ENCODE measurements around the gene APP.

APP gene

DNA sequence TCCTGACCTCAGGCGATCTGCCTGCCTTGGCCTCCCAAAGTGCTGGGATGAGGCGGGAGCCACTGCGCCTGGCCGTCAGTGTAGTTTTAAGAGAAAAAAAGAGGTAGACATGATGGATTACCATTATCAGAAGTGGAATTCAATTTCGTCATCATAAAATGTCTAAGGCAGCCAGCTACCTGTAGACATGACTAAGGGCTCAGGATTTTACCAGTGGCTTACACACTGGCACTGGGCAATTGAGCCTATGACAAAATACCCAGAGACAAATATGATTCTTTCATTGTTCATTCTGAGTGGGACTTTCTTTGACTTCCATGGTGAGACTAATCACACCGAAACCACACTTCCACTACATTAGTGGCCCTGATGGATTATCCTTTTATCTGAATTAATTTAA lies 254.3 kb downstream of the APP start:
- H3K9me3 ChIP-seq (ENCODE audit: control insufficient read depth, insufficient read depth, low read length) = no peaks in the 10 kb centered on the region
- H3K36me3 ChIP-seq (ENCODE audit: control insufficient read depth, insufficient read depth, low read length) = no peaks in the 10 kb centered on the region
- no peak overlapping the region for H3K4me3 ChIP-seq (ENCODE audit: low read depth, low read length)

DNA sequence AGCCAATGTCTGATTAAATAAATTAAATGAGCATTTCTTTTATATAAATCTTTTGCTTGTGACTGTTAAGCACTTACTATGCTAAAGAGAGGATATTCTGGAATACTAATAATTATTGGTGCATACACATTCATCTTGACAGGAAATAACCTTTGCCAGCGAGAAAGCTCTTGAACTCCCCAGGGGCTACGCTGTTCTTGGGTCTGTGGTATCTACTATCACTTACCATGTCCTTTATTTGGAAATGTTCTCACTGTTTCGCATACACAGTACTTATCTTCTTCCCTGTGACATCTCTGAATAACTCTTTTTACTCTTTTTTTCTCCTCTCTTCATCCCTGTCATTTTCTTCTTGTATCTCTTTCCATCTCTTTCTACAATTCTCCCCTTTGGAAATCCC lies 257.1 kb downstream of the APP start:
- Histone ChIP-seq H3K4me3 (ENCODE audit: low read depth, low read length) (no peak overlapping the region), H3K4me1 (ENCODE audit: control insufficient read depth, insufficient read depth, low read length) (peaks cover 5% of the 10 kb centered on the region), H3K9ac (ENCODE audit: low read depth, low read length) (no peak overlapping the region), H3K9me3 (ENCODE audit: control insufficient read depth, insufficient read depth, low read length) (no peaks in the 10 kb centered on the region), H3K27me3 (ENCODE audit: control insufficient read depth, insufficient read depth, low read length) (no peaks in the 10 kb centered on the region), H3K36me3 (ENCODE audit: control insufficient read depth, insufficient read depth, low read length) (no peaks in the 10 kb centered on the region)

More for the DNA sequence above, 254.3 kb downstream of the APP start:
- Histone ChIP-seq H3K27me3 (ENCODE audit: control insufficient read depth, insufficient read depth, low read length) (no peaks in the 10 kb centered on the region), H3K4me1 (ENCODE audit: control insufficient read depth, insufficient read depth, low read length) (peaks cover 5% of the 10 kb centered on the region), H3K9ac (ENCODE audit: low read depth, low read length) (no peak overlapping the region)

DNA sequence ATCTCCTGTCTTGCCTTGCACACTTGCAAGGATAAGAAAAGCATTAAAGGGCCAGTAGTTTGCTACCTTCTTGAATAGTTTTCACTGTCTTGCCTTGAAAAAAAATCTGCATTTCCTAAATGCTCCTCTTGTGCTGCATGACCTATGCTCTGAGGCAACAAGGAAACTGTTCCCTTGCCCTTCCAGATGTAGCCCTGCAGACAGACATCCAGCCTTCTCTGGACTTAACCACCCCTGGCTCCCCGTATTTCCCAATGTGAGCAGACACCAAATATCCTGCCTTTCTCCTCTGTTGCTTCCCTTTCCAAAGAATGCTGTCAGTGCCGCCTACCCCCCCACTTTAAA lies 258.2 kb downstream of the APP start:
- no peaks in the 10 kb centered on the region for H3K27me3 ChIP-seq (ENCODE audit: control insufficient read depth, insufficient read depth, low read length)
- peaks cover 5% of the 10 kb centered on the region for H3K4me1 ChIP-seq (ENCODE audit: control insufficient read depth, insufficient read depth, low read length)
- no peak overlapping the region for H3K4me3 ChIP-seq (ENCODE audit: low read depth, low read length)
- no peaks in the 10 kb centered on the region for H3K36me3 ChIP-seq (ENCODE audit: control insufficient read depth, insufficient read depth, low read length)
- H3K9me3 ChIP-seq (ENCODE audit: control insufficient read depth, insufficient read depth, low read length) = no peaks in the 10 kb centered on the region
- H3K9ac ChIP-seq (ENCODE audit: low read depth, low read length) = no peak overlapping the region

DNA sequence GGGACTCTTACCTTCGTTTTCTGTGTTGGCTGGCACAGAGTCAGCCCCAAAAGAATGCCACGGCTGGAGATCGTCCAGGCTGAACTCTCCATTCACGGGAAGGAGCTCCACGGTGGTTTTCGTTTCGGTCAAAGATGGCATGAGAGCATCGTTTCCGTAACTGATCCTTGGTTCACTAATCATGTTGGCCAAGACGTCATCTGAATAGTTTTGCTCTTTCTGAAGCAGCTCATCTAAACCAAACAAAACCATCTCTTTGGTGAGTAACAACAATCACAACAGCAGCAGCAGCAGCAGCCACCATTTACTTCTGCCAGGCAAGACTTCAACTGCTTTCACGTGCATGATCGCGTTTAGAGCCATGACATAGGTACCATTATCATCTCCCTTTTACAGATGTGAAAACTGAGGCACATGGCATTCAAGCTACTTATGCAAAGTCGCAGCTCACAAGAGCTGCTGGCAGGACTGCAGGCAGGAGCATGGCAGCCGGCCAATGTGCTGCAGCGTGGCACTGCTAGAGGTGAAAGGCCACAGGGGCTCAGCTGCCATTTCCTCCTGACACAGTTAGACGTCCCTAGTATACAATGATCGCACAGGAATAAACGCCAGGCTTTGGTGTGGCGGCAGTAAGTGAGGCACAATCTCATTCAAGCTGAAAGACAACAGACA lies 258.7 kb downstream of the APP start:
- H3K9ac ChIP-seq (ENCODE audit: low read depth, low read length) = no peak overlapping the region
- H3K27me3 ChIP-seq (ENCODE audit: control insufficient read depth, insufficient read depth, low read length) = no peaks in the 10 kb centered on the region
- no peak overlapping the region for H3K4me3 ChIP-seq (ENCODE audit: low read depth, low read length)
- H3K36me3 ChIP-seq (ENCODE audit: control insufficient read depth, insufficient read depth, low read length) = no peaks in the 10 kb centered on the region
- H3K4me1 ChIP-seq (ENCODE audit: control insufficient read depth, insufficient read depth, low read length) = peaks cover 5% of the 10 kb centered on the region
- H3K9me3 ChIP-seq (ENCODE audit: control insufficient read depth, insufficient read depth, low read length) = no peaks in the 10 kb centered on the region

DNA sequence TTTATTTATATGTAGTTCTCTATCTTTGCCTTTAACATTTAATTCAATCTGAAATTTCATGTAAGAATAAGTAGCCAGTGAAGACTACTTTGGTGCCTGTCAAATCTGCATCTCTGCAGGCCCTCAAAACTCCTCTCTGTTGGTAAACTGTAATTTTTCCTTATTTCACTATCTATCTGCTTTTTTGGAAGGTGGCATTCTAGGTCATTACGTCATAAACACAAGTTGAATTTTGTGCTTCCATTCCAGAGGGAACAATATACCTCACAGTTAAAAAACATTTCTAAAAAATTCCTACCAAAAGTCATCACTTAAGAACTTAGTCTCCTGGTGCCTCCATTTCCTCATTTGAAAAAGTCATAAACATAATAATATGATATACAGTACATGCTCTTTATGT lies 259.8 kb downstream of the APP start:
- Histone ChIP-seq H3K27me3 (ENCODE audit: control insufficient read depth, insufficient read depth, low read length) (no peaks in the 10 kb centered on the region), H3K4me1 (ENCODE audit: control insufficient read depth, insufficient read depth, low read length) (peaks cover 5% of the 10 kb centered on the region), H3K9ac (ENCODE audit: low read depth, low read length) (no peak overlapping the region), H3K36me3 (ENCODE audit: control insufficient read depth, insufficient read depth, low read length) (no peaks in the 10 kb centered on the region), H3K4me3 (ENCODE audit: low read depth, low read length) (no peak overlapping the region), H3K9me3 (ENCODE audit: control insufficient read depth, insufficient read depth, low read length) (no peaks in the 10 kb centered on the region)

DNA sequence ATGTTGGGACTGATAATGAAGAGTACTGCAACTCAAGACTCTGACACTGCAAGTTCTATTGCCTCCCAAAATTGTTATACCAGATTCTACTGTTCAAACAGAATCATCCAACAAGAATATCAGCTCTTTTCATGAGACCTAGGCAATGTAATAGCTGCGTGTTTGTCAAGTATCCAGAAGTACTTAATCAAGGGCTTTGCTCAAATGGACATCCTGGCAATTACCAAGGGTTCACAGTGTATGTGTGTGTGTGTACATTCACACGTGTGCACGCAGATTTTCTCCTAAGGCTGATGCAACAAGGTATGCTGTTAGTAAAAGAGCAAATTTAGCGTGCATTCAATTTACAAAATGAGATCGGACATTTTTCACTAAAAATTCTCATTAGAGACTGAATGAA lies 261.2 kb downstream of the APP start:
- Histone ChIP-seq H3K4me3 (ENCODE audit: low read depth, low read length) (no peak overlapping the region), H3K4me1 (ENCODE audit: control insufficient read depth, insufficient read depth, low read length) (no peaks in the 10 kb centered on the region), H3K27me3 (ENCODE audit: control insufficient read depth, insufficient read depth, low read length) (no peaks in the 10 kb centered on the region), H3K9ac (ENCODE audit: low read depth, low read length) (no peak overlapping the region), H3K9me3 (ENCODE audit: control insufficient read depth, insufficient read depth, low read length) (no peaks in the 10 kb centered on the region), H3K36me3 (ENCODE audit: control insufficient read depth, insufficient read depth, low read length) (no peaks in the 10 kb centered on the region)

DNA sequence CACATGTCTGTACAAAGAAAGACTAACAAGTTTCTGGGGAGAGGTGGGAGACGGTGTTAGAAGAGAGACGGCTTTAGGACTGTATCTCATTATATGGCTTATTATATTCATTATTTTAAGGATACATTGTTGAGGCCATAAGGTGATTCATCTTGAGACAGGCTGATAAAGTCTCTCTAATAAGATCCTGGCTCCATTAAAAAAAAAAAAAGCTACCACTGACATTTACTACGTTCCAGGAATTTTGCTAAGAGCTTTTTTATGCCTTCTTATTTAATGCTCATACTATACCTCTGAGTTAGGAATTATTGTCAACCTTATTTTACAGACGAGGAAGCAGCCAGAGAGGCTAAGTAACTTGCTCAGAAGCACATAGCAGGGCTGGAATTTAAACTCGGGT lies 262.1 kb downstream of the APP start:
- Histone ChIP-seq H3K27me3 (ENCODE audit: control insufficient read depth, insufficient read depth, low read length) (no peaks in the 10 kb centered on the region), H3K4me3 (ENCODE audit: low read depth, low read length) (no peak overlapping the region), H3K9me3 (ENCODE audit: control insufficient read depth, insufficient read depth, low read length) (no peaks in the 10 kb centered on the region), H3K9ac (ENCODE audit: low read depth, low read length) (no peak overlapping the region), H3K36me3 (ENCODE audit: control insufficient read depth, insufficient read depth, low read length) (peaks cover 4% of the 10 kb centered on the region), H3K4me1 (ENCODE audit: control insufficient read depth, insufficient read depth, low read length) (no peaks in the 10 kb centered on the region)

DNA sequence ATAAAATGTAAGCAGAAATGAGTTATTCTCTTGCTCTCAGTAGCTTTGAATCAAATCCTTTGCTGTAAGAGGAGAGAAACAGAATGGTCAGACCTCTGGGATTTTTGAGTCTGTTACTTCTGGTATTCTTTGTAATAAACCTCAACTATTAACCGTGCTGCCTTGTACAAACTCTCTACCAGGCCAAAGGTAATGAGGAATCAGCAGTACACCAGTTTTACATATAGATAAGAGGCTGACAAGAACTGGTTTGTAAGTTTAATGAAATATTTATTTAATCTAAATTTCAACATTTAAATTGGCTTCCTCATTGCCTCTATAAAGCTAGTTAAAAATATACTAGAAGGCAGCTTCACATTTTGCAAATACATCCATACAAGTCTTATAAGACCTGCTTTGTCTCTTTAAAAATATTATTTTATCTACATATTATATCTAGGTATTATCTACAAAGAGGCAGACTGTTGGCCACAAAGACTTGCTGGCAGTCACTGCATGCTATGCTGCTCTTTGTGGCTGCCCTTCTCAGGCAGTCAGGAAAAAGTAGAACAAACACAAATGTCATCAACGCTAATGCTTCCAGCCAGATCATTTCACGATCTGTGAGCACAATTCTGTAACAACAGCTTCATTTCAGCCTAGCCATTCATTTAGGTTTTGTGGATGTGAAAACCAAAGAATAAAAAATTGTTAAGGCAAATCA lies 262.8 kb downstream of the APP start:
- no peaks in the 10 kb centered on the region for H3K4me1 ChIP-seq (ENCODE audit: control insufficient read depth, insufficient read depth, low read length)
- H3K36me3 ChIP-seq (ENCODE audit: control insufficient read depth, insufficient read depth, low read length) = peaks cover 5% of the 10 kb centered on the region
- H3K27me3 ChIP-seq (ENCODE audit: control insufficient read depth, insufficient read depth, low read length) = no peaks in the 10 kb centered on the region
- H3K4me3 ChIP-seq (ENCODE audit: low read depth, low read length) = no peak overlapping the region
- no peaks in the 10 kb centered on the region for H3K9me3 ChIP-seq (ENCODE audit: control insufficient read depth, insufficient read depth, low read length)
- H3K9ac ChIP-seq (ENCODE audit: low read depth, low read length) = no peak overlapping the region

DNA sequence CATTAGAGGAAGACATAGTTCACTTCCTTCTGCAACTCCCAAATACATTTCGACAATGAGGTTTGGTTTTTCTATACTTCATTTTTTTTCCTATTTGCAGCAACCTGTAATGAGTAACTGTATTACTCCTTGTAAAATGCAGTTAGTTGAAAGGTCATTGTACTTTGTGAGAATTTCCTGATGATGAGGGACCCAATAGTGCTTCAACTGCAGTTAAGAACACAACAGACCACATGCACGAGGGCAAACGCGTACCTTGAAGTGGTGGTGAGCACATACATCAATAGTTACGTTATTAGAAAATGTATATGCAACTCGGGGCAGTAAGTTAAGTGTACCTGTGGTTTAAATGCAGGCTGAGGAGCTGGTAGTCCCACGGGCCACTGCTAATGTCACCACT lies 264.0 kb downstream of the APP start:
- Histone ChIP-seq H3K9ac (ENCODE audit: low read depth, low read length) (no peak overlapping the region), H3K9me3 (ENCODE audit: control insufficient read depth, insufficient read depth, low read length) (no peaks in the 10 kb centered on the region), H3K27me3 (ENCODE audit: control insufficient read depth, insufficient read depth, low read length) (no peaks in the 10 kb centered on the region), H3K4me1 (ENCODE audit: control insufficient read depth, insufficient read depth, low read length) (no peaks in the 10 kb centered on the region), H3K4me3 (ENCODE audit: low read depth, low read length) (no peak overlapping the region), H3K36me3 (ENCODE audit: control insufficient read depth, insufficient read depth, low read length) (peaks cover 5% of the 10 kb centered on the region)

DNA sequence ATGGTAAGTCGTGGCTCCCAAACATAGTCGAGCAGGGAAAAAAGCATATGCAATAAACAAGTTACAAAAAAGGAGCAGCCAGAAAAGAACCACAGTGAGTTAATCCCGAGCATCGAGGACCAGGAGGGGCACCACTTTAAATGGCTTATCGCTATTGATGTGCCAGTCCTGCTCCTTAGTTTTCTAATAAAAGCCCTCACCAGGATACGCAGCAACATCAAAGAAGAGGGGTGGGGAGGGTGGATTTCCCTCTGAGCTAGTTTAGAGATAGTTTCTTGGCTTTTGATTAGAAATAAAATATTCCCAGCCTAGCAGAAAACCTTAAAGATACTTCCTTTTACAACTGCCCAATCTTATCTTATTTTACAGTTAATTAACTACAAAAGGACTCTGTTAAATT lies 265.4 kb downstream of the APP start:
- H3K9me3 ChIP-seq (ENCODE audit: control insufficient read depth, insufficient read depth, low read length) = no peaks in the 10 kb centered on the region
- no peak overlapping the region for H3K4me3 ChIP-seq (ENCODE audit: low read depth, low read length)
- H3K36me3 ChIP-seq (ENCODE audit: control insufficient read depth, insufficient read depth, low read length) = peaks cover 5% of the 10 kb centered on the region
- no peaks in the 10 kb centered on the region for H3K4me1 ChIP-seq (ENCODE audit: control insufficient read depth, insufficient read depth, low read length)
- no peak overlapping the region for H3K9ac ChIP-seq (ENCODE audit: low read depth, low read length)
- H3K27me3 ChIP-seq (ENCODE audit: control insufficient read depth, insufficient read depth, low read length) = no peaks in the 10 kb centered on the region

DNA sequence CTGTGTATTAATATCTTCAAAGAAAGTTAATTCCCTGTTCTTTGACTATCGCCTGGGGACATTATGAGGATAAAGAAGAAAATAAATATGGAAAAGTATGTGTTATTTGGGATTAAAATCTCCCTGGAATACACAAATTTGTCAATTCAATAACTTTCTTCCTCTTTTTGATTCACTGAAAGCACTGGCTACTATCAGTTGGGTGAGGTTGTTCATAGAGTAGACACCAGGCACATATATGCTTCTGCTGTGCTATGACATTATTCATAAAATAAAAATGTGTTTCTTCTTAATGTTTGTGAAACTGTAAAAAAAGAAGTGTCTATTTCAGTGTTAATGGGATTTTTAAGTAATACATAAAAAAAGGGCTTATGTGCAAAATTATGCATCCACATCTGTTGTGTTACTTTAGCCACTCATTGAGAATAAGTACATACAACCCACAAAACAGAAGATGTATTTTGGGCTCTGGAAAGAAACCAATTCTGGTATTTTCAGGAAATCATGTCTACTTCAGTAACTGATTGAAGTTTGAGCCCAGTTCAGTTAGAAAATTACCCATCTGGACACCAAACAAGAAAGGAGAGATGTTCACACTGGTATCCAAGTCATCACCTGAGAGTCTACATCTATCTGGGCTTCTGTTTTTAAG lies 266.4 kb downstream of the APP start:
- peaks cover 5% of the 10 kb centered on the region for H3K36me3 ChIP-seq (ENCODE audit: control insufficient read depth, insufficient read depth, low read length)

DNA sequence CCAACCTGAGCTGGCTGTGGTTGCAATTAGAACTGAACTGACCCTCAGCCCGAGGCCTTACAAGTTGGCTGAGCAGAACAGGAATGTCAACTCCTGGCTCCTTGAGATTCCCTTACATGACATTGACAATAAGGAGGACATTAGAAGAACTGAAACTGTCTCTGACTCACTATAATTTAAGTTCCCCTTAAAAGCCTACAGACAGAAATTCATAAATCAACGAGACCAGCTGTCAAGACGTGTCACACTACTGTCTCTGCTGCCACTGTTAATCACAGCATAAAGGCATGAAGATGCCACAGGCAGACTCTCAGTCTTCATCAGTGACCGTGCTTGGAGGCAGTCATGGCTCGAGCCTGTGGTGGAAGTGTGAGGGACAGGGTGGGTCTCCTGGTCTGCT lies 267.0 kb downstream of the APP start:
- Histone ChIP-seq H3K4me3 (ENCODE audit: low read depth, low read length) (no peak overlapping the region), H3K27me3 (ENCODE audit: control insufficient read depth, insufficient read depth, low read length) (no peaks in the 10 kb centered on the region), H3K9me3 (ENCODE audit: control insufficient read depth, insufficient read depth, low read length) (no peaks in the 10 kb centered on the region), H3K4me1 (ENCODE audit: control insufficient read depth, insufficient read depth, low read length) (no peaks in the 10 kb centered on the region), H3K36me3 (ENCODE audit: control insufficient read depth, insufficient read depth, low read length) (peaks cover 5% of the 10 kb centered on the region), H3K9ac (ENCODE audit: low read depth, low read length) (no peak overlapping the region)

More for the DNA sequence above, 266.4 kb downstream of the APP start:
- no peaks in the 10 kb centered on the region for H3K4me1 ChIP-seq (ENCODE audit: control insufficient read depth, insufficient read depth, low read length)
- no peak overlapping the region for H3K9ac ChIP-seq (ENCODE audit: low read depth, low read length)
- H3K4me3 ChIP-seq (ENCODE audit: low read depth, low read length) = no peak overlapping the region
- no peaks in the 10 kb centered on the region for H3K9me3 ChIP-seq (ENCODE audit: control insufficient read depth, insufficient read depth, low read length)
- no peaks in the 10 kb centered on the region for H3K27me3 ChIP-seq (ENCODE audit: control insufficient read depth, insufficient read depth, low read length)

Data from iPS-15b (cell line).